Pulmonary artery endothelial cell (primary cell): ENCODE results near the gene SULF2. TPM values are rescaled to one million over a fixed set of nuclear protein-coding genes. Genes with fewer than 3 reads are reported as not detected.

ENCODE experiments used
- DNase-seq: peaks from one replicate; pipeline ENCODE4 v3.0.0-alpha.2; 2011; ENCODE audit warnings: low read depth, low spot score
- total RNA-seq: library from RNA; depleted of rRNA; stranded (reverse); fragments of >200 nt; gene quantifications from 2 replicates; pipeline ENCODE4 v1.2.3, GENCODE V29; 2014

The SULF2 gene
- total RNA-seq, 1 donor from 2014 or later = 64.6 TPM

- DNase-seq = no peak
Observed at GRCh38 chr20:47669927-47670890, 115.1 kb downstream of the SULF2 start.

- no peak for DNase-seq
Observed at GRCh38 chr20:47669489-47669888, 115.8 kb downstream of the SULF2 start.

DNA sequence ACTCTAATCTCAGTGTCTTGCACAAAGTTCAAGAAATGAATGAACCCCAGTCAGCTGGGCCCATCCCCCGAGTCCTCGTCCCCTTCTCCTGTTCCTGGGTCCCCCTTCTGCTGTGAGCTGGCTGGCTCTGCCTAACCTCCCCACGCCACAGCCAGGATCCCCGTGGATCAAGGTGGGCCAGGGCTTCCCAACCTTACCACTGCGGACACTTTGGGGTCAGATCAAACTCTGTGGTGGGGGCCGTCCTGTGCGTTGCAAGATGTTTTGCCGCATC is 116.2 kb downstream of the SULF2 start:
- DNase-seq = no peak

- DNase-seq = no peak
Observed at GRCh38 chr20:47668313-47669151, 116.7 kb downstream of the SULF2 start.

DNA sequence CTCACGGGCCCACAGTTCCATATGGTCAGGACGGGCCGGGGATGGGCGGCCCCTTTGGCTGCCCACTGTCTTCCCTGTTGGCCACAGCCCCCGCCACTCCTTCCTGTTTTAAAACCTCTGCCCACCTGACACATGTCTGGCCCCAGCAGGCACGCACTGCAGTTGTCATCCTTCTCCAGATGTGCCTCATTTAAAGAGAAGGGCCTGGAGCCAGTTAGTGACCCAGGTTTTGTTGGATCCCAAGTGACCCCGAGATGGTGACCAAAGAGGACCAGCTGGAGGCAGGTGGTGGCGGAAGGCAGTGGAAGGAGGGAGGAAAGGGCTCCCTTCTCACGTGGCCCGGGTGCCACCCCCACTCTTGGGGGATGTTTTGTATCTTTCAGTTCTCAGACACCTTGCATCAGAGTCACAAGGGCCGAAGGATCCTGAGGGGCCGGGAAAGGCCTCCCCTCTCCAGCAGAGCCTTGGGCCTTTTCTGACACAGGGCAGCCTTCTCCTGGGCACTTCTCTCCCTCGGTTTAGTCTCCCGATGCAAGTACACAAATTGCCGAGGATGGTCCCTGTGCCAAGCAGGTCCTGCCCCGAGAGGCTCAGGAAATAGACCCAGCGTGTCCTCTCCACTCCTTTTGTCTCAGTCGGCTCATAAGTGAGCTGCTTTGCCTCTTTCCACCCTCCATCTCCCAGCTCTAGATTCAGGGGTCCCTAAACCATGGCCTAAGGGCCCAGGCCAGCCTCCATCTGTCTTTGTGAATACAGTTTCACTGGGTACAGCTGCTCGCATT is 117.6 kb downstream of the SULF2 start:
- DNase-seq = no peak

DNA sequence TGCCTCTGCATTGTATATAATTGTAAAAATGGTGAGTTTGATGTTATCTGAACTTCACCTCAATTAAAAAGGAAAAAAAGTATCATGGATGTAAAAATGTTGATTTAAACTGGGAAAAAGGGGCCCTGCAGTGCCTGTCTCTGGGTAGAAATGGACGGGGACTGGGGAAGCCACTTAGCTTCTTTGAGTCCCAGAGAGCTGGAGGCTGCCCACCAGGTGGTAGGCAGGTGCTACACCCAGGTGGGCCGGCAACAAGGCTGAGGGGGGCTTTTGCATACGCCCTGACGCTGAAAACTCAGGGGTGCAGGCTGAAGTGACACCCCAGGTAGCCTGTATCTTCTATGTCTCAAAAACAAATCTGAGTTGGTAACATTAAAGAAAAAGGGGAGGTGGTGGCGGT is 118.2 kb downstream of the SULF2 start:
- no peak for DNase-seq

- no peak for DNase-seq
Observed at GRCh38 chr20:47666304-47666703, 119.0 kb downstream of the SULF2 start.

GRCh38 chr20:47665221-47665991 is 119.9 kb downstream of the SULF2 start:
- DNase-seq = no peak

DNA sequence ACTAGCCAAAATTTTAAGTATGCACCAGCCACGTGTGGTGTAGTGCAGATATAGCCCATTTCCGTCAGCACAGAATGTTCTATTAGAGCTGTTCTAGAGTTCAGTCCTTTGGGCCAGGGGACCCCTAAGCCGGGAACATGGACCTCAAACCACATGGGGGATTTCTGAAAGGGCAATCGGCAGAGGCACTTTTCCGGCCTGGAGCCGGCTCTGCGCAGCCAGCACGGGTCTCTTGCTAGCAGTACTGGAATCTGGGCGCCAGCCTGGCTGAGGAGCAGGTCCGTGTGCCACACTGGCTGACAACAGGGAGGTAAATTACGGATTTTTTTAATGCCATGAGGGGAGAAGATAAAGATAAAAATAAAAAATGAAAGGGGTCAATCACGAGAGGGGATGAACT is 120.5 kb downstream of the SULF2 start:
- DNase-seq = no peak

DNA sequence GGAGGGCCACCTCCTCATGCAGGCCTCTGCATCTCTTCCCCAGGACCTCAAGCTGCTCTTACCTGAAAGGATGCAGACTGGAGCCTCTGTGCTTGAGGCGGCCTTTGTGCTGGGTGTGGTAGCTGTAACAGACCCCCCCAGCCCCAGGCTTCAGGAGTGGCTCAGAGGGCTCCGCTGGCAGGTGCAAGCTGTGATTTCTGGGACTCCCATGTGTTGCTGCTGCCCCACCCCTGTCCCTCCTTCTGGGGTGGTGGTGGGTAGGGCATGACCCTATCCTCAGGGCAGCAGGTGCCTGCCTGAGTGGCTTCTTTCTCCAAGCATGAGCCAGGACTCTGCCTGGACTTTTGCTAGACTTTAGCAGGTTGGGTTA is 121.2 kb downstream of the SULF2 start:
- DNase-seq = no peak

- DNase-seq = peak; percentile 24
Observed at GRCh38 chr20:47663354-47664067, 121.8 kb downstream of the SULF2 start.

GRCh38 chr20:47662483-47663353 is 122.6 kb downstream of the SULF2 start:
- DNase-seq = no peak

DNA sequence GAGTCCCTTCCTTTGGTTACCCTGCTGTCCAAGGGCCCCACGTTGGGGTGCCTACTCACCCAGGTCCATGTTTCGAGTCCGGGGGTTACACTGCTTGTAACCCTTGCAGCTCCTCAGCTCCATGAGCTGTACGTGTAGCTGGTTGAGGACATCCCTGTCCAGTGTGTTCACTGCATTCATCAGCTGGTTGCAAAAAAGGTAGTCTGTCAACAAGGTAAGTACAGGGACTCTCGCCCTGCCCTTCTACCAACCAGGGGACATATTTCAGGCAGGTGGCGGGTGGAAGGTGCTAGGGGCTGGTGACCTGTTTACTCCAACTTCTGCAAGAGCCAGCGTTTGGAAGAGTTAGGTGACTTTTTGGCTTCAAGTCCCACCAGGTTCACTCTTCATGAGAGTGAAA is 123.6 kb downstream of the SULF2 start:
- DNase-seq = no peak

DNA sequence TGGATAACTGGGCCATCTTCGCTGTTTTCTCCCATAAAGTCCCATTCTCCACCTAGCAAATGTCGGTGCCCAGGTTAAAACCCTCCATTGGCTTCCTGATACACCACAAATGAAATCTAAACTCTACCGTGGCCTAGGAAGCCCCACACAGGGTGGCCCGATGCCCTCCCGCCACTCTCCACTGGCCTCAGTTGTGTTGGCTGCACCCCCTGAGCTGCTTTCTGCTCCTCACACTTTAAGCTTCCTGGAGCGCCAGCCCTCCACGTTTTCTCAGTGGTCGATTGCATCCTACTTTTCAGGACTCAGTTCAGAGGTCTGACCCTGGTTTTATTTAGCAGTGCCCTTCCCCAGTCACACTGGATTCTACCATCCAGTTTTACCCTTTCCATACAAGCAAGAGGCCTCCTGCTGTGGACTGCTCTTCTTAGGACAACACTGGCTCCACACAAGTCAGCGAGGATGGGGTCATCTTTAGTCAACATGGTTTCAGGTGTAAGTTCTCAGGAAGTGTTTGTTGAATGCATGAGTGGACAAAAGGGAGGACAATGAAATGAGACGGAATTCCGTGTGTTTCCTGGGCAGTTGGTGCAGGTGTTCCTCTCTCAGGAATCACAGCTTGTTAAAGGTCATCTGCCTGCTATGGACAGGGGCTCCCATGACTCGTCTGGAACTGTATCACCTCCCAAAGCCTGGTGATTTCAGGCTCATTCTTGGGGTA is 124.1 kb downstream of the SULF2 start:
- DNase-seq = no peak

GRCh38 chr20:47660602-47660905 is 124.7 kb downstream of the SULF2 start:
- no peak for DNase-seq

DNA sequence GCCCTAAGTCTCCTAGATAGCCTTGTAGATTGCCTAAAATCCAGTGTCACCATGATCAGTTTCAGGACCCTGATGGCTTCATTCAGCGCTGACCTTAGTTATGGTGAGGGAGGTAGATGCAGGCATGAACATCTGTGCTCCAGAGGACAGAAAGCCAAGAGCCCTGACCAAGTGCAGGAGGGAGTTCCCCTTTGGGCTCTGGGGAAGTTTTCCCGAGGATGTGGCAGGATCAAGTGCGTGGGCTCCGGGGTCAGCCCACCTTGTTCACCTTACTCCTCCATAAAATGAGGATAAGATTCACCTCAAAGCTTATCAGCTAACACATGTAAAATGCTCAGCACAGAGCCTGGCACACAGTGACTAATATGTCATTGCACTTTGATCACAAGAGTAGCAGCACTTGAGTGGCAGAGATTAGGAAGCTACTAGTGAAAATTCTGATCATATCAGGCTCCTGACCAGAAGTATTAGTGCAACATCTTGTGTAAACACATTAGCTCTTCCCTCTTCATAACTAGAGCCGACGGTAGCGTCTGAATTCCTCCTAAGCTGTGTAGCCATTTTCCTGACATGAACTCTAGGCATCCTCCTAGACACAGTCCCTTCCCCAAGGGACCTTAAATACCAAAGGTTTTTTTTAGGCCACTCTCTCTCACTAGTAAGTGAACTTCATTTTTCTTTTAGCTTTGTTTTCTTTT is 125.2 kb downstream of the SULF2 start:
- no peak for DNase-seq

DNA sequence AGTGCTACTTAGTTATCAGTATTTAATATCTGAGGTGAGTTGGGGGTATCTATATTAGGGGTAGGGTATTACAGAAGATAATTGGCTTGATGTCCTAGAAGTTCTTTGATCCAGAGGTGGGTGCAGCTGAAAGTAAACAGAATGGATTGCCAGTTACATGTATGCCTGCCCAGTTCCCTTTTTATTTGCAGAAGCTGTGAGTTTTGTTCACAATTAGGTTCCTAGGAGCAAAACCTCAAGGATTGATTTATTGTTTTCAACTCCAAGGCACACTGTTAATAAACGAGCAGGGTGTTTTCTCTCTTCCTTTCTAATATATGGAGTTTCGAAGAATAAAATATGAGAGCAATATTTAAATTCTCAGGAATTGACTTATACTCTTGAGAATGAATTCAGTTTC is 129.0 kb downstream of the SULF2 start:
- no peak for DNase-seq

- DNase-seq = no peak
Observed at GRCh38 chr20:47655635-47656034, 129.6 kb downstream of the SULF2 start.
